Calu3 (cell line): ENCODE measurements around the gene IL17C. TPM values are rescaled to one million over a fixed set of nuclear protein-coding genes. Genes with fewer than 3 reads are reported as not detected.

Source experiments
- BruUV-seq: library from RNA; stranded (reverse); fragments of 400-500 nt; replicated peaks from 2 replicates; lab custom pipeline; 2021; lab: Mats Ljungman, UMichigan
- CTCF ChIA-PET: fragments of 300-600 bp; sonication (Branson Sonifier 250); formaldehyde crosslinking; loops from one replicate; lab custom pipeline; 2022; ENCODE audit warnings: antibody characterized with exemption; lab: Charles Lee
- DNase-seq: peaks from one replicate; pipeline ENCODE4 v3.0.0; 2022
- H3K27ac Mint-ChIP-seq: one replicate; pipeline ENCODE4 v1.8.0; 2022; ENCODE audit warnings: mixed read lengths; ENCODE audit not compliant: unreplicated experiment
- H3K27me3 Mint-ChIP-seq: one replicate; pipeline ENCODE4 v1.8.0; 2022; ENCODE audit warnings: mixed read lengths; ENCODE audit not compliant: unreplicated experiment
- H3K36me3 Mint-ChIP-seq: one replicate; pipeline ENCODE4 v1.8.0; 2022; ENCODE audit warnings: mild to moderate bottlenecking, moderate library complexity, mixed read lengths; ENCODE audit not compliant: insufficient read depth, unreplicated experiment
- H3K4me1 Mint-ChIP-seq: one replicate; pipeline ENCODE4 v1.8.0; 2022; ENCODE audit warnings: mild to moderate bottlenecking, low read depth, mixed read lengths; ENCODE audit not compliant: unreplicated experiment
- H3K4me3 Mint-ChIP-seq: one replicate; pipeline ENCODE4 v1.8.0; 2022; ENCODE audit warnings: mild to moderate bottlenecking, low read depth, moderate library complexity, mixed read lengths; ENCODE audit not compliant: unreplicated experiment
- H3K9me3 Mint-ChIP-seq: one replicate; pipeline ENCODE4 v1.8.0; 2022; ENCODE audit warnings: low read depth, mixed read lengths; ENCODE audit not compliant: unreplicated experiment
- intact Hi-C: fragments of 100-400 bp; cut with micrococcal nuclease; formaldehyde crosslinking; loops from one replicate; pipeline ENCODE4 v1.10.0; 2022; ENCODE audit not compliant: unreplicated experiment
- total RNA-seq: library from RNA; stranded (reverse); gene quantifications from 2 replicates; pipeline ENCODE4 v1.2.3, GENCODE V29; 2022
- TF ChIP-seq, protein P1 (sequence below): fragments of 200-600 bp; IDR thresholded peaks from one replicate; pipeline ENCODE4 v1.8.0; 2022; ENCODE audit warnings: antibody characterized with exemption; ENCODE audit not compliant: unreplicated experiment

IL17C gene
- total RNA-seq, 1 experiment from 2014 or later = not detected

DNA sequence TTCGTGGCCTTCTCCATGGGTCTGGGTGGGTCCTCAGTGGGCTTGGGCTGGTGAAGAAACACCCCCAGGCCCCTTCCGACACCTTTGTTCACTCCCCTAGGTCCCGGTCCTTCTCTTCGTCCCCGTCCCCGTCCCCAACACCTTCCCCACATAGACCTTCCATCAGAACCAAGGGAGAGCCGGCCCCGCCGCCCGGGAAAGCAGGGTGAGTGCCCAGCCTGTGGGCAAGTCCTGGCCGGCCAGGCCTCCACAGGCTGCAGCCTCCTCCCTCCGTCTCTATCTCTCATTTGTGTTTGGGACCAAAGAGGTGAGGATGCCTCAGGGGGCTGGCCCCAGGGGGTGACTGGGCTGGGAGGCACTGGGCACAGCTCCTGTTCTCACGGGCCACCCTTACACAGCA is 14.5 kb upstream of the IL17C start:
- intact Hi-C loops = no loop called here
- Mint-ChIP-seq H3K4me3 (no peak overlapping the region), H3K27me3 (no peaks in the 10 kb centered on the region), H3K27ac (no peak overlapping the region), H3K9me3 (no peaks in the 10 kb centered on the region), H3K36me3 (peaks cover 47% of the 10 kb centered on the region), H3K4me1 (peaks cover 4% of the 10 kb centered on the region)
- TF ChIP-seq, protein P1, sequence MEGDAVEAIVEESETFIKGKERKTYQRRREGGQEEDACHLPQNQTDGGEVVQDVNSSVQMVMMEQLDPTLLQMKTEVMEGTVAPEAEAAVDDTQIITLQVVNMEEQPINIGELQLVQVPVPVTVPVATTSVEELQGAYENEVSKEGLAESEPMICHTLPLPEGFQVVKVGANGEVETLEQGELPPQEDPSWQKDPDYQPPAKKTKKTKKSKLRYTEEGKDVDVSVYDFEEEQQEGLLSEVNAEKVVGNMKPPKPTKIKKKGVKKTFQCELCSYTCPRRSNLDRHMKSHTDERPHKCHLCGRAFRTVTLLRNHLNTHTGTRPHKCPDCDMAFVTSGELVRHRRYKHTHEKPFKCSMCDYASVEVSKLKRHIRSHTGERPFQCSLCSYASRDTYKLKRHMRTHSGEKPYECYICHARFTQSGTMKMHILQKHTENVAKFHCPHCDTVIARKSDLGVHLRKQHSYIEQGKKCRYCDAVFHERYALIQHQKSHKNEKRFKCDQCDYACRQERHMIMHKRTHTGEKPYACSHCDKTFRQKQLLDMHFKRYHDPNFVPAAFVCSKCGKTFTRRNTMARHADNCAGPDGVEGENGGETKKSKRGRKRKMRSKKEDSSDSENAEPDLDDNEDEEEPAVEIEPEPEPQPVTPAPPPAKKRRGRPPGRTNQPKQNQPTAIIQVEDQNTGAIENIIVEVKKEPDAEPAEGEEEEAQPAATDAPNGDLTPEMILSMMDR = no peak
- DNase-seq = no peak
- CTCF ChIA-PET = no interaction called here
- no TSS peak for BruUV-seq

DNA sequence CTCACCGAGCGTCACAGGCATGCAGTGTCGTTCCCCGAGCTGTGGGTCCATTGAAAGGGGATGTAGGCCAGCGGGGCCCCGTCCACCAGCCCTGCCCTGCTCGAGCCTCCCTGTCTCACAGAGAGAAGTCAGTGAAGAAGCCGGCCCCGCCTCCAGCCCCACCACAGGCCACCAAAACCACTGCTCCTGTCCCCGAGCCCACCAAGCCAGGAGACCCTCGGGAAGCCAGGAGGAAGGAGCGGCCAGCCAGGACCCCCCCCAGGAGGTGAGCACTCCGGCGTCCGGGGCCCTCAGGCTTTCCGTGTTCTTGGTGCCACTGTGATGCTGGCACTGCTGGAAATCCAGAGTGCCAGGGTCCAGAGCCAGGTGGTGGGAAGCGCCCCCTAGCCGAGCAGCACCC is 13.9 kb upstream of the IL17C start:
- TF ChIP-seq, protein P1 = no peak
- intact Hi-C loops = no loop called here
- CTCF ChIA-PET = no interaction called here
- no peaks in the 10 kb centered on the region for H3K4me1 Mint-ChIP-seq
- no peak overlapping the region for H3K4me3 Mint-ChIP-seq
- H3K9me3 Mint-ChIP-seq = no peaks in the 10 kb centered on the region
- BruUV-seq = no TSS peak
- H3K36me3 Mint-ChIP-seq = peaks cover 46% of the 10 kb centered on the region
- H3K27ac Mint-ChIP-seq = no peak overlapping the region
- no peaks in the 10 kb centered on the region for H3K27me3 Mint-ChIP-seq
- DNase-seq = no peak

DNA sequence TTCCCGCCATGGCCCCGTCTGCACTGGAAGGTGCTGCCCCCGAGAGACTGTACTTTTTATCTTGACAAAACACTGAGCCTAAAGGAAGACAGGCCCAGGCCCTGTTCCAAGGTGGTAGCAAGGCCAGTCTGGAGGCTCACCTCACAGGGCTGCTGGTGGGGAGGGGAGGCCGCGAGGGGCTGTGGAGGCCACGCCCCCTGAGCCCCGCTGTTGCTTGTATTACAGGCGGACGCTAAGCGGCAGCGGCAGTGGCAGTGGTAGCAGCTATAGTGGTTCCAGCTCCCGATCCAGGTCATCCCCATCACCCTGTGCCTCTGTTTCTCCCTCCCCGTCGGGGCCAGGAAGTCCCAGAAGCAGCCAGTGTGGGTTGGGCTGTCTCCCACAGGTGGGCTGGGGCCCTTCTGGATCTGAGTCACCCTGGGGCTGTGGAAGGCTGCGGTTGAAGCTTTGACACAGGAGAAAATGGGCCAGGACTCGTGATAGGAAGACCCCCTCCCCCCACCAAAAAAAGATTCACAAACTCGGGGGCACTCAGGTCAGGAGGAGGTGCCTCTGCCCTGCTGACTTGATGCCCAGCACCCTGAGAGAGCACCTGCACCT is 13.3 kb upstream of the IL17C start:
- intact Hi-C loops = no loop called here
- Mint-ChIP-seq H3K4me3 (no peak overlapping the region), H3K27ac (no peak overlapping the region), H3K9me3 (no peaks in the 10 kb centered on the region), H3K36me3 (peaks cover 47% of the 10 kb centered on the region), H3K4me1 (no peaks in the 10 kb centered on the region), H3K27me3 (no peaks in the 10 kb centered on the region)
- no TSS peak for BruUV-seq
- CTCF ChIA-PET = no interaction called here
- TF ChIP-seq, protein P1 = no peak
- DNase-seq = no peak

DNA sequence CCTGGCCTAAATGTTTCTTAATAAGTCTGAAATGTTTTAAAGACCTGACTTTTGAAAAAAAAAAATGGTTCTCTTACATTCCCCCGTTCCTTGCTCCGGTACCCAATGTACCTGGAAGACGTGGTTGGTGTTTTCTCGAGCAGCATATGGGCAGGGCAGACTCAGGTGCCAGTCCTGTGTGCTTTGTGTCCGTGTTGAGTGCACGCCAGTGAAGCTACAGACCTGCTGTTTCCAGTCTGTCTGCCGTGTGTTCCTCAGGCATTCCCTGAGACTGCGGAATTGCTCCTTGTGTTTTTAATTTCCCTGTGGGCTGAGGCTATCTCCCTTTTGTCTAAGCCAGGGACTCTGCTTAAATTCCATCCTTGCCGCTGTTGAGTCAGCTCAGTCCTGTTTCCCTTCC is 11.7 kb upstream of the IL17C start:
- TSS peak; percentile 2 for BruUV-seq
- TF ChIP-seq, protein P1 = no peak
- no peak for DNase-seq
- no peaks in the 10 kb centered on the region for H3K27me3 Mint-ChIP-seq
- intact Hi-C loops = no loop called here
- no peaks in the 10 kb centered on the region for H3K9me3 Mint-ChIP-seq
- no peak overlapping the region for H3K4me3 Mint-ChIP-seq
- H3K36me3 Mint-ChIP-seq = peaks cover 53% of the 10 kb centered on the region
- no peaks in the 10 kb centered on the region for H3K4me1 Mint-ChIP-seq
- no peak overlapping the region for H3K27ac Mint-ChIP-seq
- CTCF ChIA-PET = interaction anchor here (0.5 kb wide), 1 partner anchor 545 kb away, joined by 5 read pairs; the partner anchor contains the start of gene CDH15
